Occipital lobe (tissue), 2 donors: ENCODE results near the gene FHIP2A. TPM values are rescaled to one million over a fixed set of nuclear protein-coding genes. Genes with fewer than 3 reads are reported as not detected.
"Not testable (repeated sequence)": the region's sequence is repeated elsewhere in the genome, so short reads cannot be mapped to it uniquely, and the experiment has no call there.

Experiments
- DNase-seq: peaks from one replicate; lab custom pipeline; 2025; lab: John Stamatoyannopoulos, UW
- total RNA-seq: library from RNA; depleted of rRNA; stranded (reverse); fragments of >200 nt; gene quantifications from one replicate; pipeline ENCODE4 v1.2.3, GENCODE V29; 2014

The FHIP2A gene
- total RNA-seq, 1 donor from 2014 or later: 47.7 TPM

- DNase-seq: not testable (repeated sequence)
Measured at GRCh38 chr10:114857288-114857565, 35.6 kb downstream of the FHIP2A start.

- DNase-seq: no peak
Measured at GRCh38 chr10:114857922-114858629, 36.5 kb downstream of the FHIP2A start.

DNA sequence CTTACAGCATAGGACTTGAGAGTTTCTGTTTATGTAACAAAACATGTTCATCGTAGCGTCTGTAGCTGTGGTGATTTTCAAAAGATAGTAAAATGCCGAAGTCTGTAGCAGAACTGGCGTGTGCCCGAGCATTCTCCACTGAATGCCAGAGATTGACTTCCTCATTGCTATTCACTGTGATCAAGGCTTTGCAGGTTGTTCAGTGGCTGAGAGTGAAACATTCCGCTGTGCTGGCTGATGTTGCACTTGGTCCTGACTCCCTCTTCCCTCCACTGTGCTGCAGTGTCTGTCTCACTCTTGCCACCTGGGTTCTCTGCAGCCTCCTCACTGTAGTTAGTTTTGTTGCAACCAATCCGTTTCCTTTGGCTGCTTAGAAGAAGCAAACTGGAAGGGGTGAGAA, 37.6 kb downstream of the FHIP2A start:
- DNase-seq: peak; percentile 15

DNA sequence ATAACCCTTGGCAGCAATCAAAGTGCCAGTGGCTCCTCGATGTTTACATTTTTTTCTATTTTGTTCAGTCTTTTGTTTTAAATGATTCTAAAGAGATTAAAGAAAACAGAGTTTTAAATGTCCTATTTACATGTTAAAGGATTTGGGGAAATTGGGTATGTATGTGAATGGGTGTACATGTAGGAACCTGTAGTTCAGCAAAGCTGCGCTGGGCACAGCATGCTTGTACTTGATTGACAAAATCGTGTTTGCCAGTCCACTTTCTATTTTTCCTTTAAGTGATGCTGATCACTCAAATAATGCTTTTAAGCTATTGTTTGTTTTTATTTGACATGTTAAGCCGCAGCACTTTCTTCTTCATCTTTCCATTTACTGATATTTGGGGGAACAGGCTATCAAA, 40.9 kb downstream of the FHIP2A start:
- DNase-seq: no peak

- DNase-seq: no peak
Measured at GRCh38 chr10:114867365-114867764, 45.8 kb downstream of the FHIP2A start.

DNA sequence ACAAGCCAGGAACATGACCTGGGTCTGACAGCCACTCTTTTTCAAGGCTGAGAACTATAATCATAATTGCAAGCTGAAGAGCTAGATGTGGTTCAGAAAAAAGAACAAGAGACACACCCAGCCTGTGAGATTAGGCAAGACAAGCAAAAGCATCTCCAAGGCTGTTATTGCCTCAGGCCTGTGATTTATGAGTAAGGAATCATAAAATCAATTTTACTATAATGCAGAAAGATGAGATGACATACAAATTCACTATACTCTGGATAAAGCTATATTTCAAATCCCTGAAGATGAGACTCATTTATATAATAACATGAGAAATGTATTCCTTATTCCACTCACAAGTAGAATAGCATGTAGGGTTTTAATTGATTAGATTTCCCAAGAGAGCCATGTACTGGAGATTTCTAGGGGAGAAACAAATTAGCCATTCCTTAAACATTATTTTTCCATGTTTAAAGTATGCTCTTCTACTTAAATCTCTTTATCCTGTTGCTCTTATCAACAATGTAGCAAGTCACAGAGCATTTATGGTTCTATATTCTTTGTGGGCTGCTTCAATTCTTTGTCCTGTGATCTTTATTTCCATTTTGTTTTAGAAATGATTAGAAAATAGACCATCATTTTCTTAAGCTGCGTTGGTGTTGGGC, 47.4 kb downstream of the FHIP2A start:
- no peak for DNase-seq

GRCh38 chr10:114869520-114869892, 47.9 kb downstream of the FHIP2A start:
- no peak for DNase-seq

DNA sequence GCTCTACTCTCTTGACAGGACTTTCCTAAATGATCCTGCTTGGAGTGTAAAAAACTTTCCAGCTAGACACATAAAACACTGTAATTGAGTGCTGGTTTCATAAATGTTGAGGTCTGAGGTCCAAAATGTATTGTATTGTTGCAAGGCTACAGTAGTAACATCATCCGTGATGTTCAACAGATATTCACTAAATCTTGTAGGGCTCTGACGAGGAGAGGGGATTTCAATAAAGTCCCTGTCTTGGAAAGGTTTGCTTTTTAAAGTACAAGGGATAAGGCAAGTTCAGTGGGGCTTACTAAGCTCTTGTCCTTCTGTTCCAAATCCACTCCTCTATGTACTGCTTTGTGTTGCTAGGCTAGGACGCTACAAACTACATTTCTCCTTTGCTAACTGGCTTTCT, 48.9 kb downstream of the FHIP2A start:
- no peak for DNase-seq

- DNase-seq: no peak
Measured at GRCh38 chr10:114871379-114871778, 49.8 kb downstream of the FHIP2A start.

Other genes with a start within 250 kb of the FHIP2A start
- gene ABLIM1, start 163.5 kb upstream of the FHIP2A start, total RNA-seq: 103 TPM
- 63.3 TPM for gene TRUB1, start 116.4 kb downstream of the FHIP2A start, total RNA-seq